ENCODE results near the gene PXMP2. TPM values are rescaled to one million over a fixed set of nuclear protein-coding genes. Genes with fewer than 3 reads are reported as not detected.

The PXMP2 gene
- total RNA-seq, 1 donor from 2014 or later: 15.0 TPM

DNA sequence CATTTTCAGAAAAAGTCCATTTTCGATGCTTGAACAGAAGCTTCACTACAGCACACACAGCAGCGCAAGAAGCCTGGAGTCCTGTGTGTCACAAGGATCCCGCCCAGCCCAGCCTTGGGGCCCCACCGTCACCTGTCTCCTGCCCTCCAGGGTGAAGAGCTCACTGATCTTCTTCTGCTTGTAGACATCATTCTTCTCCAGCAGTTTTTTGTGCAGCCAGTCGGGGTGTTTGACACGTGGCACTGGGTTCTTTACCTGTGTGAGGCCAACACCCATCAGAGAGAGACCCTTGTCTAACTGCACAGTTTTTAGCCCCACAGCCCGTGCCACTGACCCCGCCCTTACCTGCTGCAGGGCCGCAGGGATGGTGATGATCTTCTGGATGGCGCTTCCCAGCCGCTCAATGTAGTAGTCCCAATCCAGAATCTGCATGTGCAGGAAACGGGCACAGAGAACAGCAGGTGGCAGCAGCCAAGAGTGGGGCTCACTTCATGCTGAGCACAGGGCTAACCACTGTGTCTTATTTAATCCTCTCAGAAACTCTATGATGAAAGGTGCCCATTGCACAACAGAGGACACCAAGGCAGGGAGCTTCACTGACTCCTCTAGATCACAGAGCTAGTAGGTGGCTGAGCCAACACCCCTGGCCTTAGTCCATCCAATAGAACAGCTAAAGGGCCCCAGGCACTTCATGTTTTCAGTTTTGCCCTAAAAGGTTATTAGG is 30.2 kb upstream of the PXMP2 start:
- intact Hi-C loops (cut with DNase I): no loop called here
- Histone ChIP-seq H3K27ac (no peak overlapping the region), H3K9me3 (no peaks in the 10 kb centered on the region), H3K4me3 (no peak overlapping the region), H3K4me1 (no peaks in the 10 kb centered on the region), H3K36me3 (peaks cover 0 to 70% of the 10 kb centered on the region in 2 donors), H3K27me3 (no peaks in the 10 kb centered on the region)
- DNase-seq (ENCODE audit: extremely low spot score in 2 of 2): no peak
- TF ChIP-seq POLR2AphosphoS5 (IDR thresholded peaks at IDR 0.05; ENCODE audit: insufficient read depth in 1 of 2, low read depth in 1 of 2) (no peak), POLR2A (IDR thresholded peaks at IDR 0.05) (no peak)
- TF ChIP-seq, protein P1, sequence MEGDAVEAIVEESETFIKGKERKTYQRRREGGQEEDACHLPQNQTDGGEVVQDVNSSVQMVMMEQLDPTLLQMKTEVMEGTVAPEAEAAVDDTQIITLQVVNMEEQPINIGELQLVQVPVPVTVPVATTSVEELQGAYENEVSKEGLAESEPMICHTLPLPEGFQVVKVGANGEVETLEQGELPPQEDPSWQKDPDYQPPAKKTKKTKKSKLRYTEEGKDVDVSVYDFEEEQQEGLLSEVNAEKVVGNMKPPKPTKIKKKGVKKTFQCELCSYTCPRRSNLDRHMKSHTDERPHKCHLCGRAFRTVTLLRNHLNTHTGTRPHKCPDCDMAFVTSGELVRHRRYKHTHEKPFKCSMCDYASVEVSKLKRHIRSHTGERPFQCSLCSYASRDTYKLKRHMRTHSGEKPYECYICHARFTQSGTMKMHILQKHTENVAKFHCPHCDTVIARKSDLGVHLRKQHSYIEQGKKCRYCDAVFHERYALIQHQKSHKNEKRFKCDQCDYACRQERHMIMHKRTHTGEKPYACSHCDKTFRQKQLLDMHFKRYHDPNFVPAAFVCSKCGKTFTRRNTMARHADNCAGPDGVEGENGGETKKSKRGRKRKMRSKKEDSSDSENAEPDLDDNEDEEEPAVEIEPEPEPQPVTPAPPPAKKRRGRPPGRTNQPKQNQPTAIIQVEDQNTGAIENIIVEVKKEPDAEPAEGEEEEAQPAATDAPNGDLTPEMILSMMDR (IDR thresholded peaks at IDR 0.05): no peak

DNA sequence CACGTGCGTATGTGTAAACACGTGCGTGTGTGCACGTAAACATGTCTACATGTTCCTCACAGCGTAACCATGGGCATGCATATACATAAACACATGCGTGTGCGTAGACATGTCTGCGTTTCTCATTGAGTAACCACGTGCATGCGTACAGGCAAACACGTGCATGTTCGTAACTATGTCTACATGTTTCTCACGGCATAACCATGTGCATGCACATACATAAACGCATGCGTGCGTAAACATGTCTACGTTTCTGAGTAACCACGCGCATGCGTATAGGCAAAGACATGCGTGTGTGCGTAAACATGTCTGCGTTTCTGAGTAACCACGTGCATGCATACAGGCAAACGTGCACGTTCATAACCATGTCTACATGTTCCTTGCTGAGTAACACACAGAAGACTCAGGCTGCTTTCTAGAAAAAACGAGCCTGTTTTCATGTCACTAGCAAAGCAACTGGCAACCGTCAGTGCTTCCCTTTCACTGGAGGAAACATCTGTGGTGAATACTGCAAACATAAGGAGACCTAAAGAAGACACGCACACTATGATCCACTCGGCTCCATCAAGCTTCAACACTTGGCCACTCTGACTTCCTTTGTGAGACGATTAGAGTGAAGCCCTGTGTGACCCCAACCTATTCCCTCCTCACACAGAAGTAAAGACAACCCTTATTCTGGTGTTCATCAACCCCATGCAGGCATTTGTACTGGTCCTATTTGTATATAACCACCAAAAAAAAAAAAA is 29.1 kb upstream of the PXMP2 start:
- H3K4me1 ChIP-seq: no peaks in the 10 kb centered on the region
- no peaks in the 10 kb centered on the region for H3K9me3 ChIP-seq
- H3K36me3 ChIP-seq: peaks cover 0 to 68% of the 10 kb centered on the region in 2 donors
- no peaks in the 10 kb centered on the region for H3K27me3 ChIP-seq
- no peak for DNase-seq (ENCODE audit: extremely low spot score in 2 of 2)
- no peak overlapping the region for H3K27ac ChIP-seq
- H3K4me3 ChIP-seq: no peak overlapping the region
- intact Hi-C loops (cut with DNase I): no loop called here
- TF ChIP-seq, protein P1 (IDR thresholded peaks at IDR 0.05): no peak
- TF ChIP-seq POLR2AphosphoS5 (IDR thresholded peaks at IDR 0.05; ENCODE audit: insufficient read depth in 1 of 2, low read depth in 1 of 2) (no peak), POLR2A (IDR thresholded peaks at IDR 0.05) (no peak)

DNA sequence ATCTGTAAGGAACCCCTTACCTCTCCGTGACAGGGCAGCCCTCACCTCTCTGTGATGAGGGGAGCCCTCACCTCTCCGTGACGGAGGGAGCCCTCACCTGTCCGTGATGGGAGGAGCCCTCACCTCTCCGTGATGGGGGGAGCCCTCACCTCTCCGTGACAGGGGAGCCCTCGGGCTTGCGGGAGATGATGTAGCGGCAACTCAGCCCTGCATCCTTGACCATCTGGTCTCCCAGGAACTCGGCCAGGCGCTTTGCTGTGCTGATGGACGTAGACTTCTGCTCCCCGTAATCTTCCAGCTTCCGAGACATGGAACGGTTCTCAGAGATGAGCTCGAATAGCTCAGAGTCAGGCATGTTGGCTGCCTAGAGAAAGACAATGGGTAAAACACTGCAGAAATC is 28.2 kb upstream of the PXMP2 start:
- DNase-seq (ENCODE audit: extremely low spot score in 2 of 2): no peak
- Histone ChIP-seq H3K27me3 (no peaks in the 10 kb centered on the region), H3K4me1 (no peaks in the 10 kb centered on the region), H3K36me3 (peaks cover 0 to 70% of the 10 kb centered on the region in 2 donors), H3K27ac (no peak overlapping the region), H3K4me3 (no peak overlapping the region), H3K9me3 (no peaks in the 10 kb centered on the region)
- TF ChIP-seq, protein P1 (IDR thresholded peaks at IDR 0.05): no peak
- no peak for TF ChIP-seq POLR2AphosphoS5 (IDR thresholded peaks at IDR 0.05; ENCODE audit: insufficient read depth in 1 of 2, low read depth in 1 of 2)
- TF ChIP-seq POLR2A (IDR thresholded peaks at IDR 0.05): no peak
- intact Hi-C loops (cut with DNase I): no loop called here

DNA sequence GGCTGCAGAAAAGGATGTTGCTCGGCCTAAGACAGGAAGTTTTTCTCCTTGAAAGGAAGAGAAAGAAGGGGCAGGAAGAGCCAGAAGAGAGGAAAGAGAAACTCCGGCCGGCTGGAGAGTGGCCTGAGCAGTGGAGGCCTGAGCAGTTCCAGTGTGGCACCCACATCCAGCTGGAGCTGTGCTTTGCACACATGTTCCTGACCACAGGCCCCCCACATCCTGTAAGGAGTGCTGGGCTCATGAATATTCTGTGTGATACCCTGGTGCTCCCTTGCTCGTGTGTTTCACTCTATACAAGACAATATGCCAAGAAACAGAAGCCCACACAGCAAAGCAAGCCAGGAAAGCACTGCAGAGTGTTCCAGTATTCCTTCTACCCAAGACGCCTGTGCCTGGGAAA is 27.3 kb upstream of the PXMP2 start:
- Histone ChIP-seq H3K27me3 (no peaks in the 10 kb centered on the region), H3K4me3 (no peak overlapping the region), H3K27ac (no peak overlapping the region), H3K36me3 (peaks cover 0 to 74% of the 10 kb centered on the region in 2 donors), H3K9me3 (no peaks in the 10 kb centered on the region), H3K4me1 (no peaks in the 10 kb centered on the region)
- intact Hi-C loops (cut with DNase I): no loop called here
- no peak for DNase-seq (ENCODE audit: extremely low spot score in 2 of 2)
- TF ChIP-seq POLR2AphosphoS5 (IDR thresholded peaks at IDR 0.05; ENCODE audit: insufficient read depth in 1 of 2, low read depth in 1 of 2) (no peak), POLR2A (IDR thresholded peaks at IDR 0.05) (no peak)
- TF ChIP-seq, protein P1 (IDR thresholded peaks at IDR 0.05): no peak

GRCh38 chr12:132660996-132661395 is 26.4 kb upstream of the PXMP2 start:
- no peak overlapping the region for H3K27ac ChIP-seq
- peaks cover 0 to 79% of the 10 kb centered on the region in 2 donors for H3K36me3 ChIP-seq
- TF ChIP-seq, protein P1 (IDR thresholded peaks at IDR 0.05): no peak
- no peak for TF ChIP-seq POLR2AphosphoS5 (IDR thresholded peaks at IDR 0.05; ENCODE audit: insufficient read depth in 1 of 2, low read depth in 1 of 2)
- TF ChIP-seq POLR2A (IDR thresholded peaks at IDR 0.05): no peak
- DNase-seq (ENCODE audit: extremely low spot score in 2 of 2): no peak
- no peaks in the 10 kb centered on the region for H3K9me3 ChIP-seq
- intact Hi-C loops (cut with DNase I): no loop called here
- H3K27me3 ChIP-seq: no peaks in the 10 kb centered on the region
- no peaks in the 10 kb centered on the region for H3K4me1 ChIP-seq
- no peak overlapping the region for H3K4me3 ChIP-seq
